ENCODE measurements around the gene BRPF3. TPM values are rescaled to one million over a fixed set of nuclear protein-coding genes. Genes with fewer than 3 reads are reported as not detected.

Gene BRPF3
- total and polyA plus RNA-seq, 4 donors = 8.4 to 32.9 (median 18.8) TPM

- H3K27ac ChIP-seq (ENCODE audit: low read depth in 1 of 2, low read length in 2 of 2) = no peak overlapping the region
- H3K4me1 ChIP-seq (ENCODE audit: control insufficient read depth in 1 of 2, insufficient read depth in 2 of 2, low read length in 2 of 2) = no peaks in the 10 kb centered on the region
- H3K9me3 ChIP-seq (ENCODE audit: control insufficient read depth, low read length) = no peaks in the 10 kb centered on the region
- WGBS, 2 donors = 85 to 86% methylated on average over 15 of the region's 15 CpGs
- no peak overlapping the region for H3K4me3 ChIP-seq (ENCODE audit: low read length in 2 of 2)
- ATAC-seq (ENCODE audit: low FRiP score) = no peak
- intact Hi-C loops (cut with DNase I) = no loop called here
- DNase-seq = no peak
- H3K27me3 ChIP-seq (ENCODE audit: control insufficient read depth in 1 of 2, insufficient read depth in 2 of 2, low read length in 1 of 2) = no peaks in the 10 kb centered on the region
- H3K36me3 ChIP-seq (ENCODE audit: control insufficient read depth in 1 of 2, insufficient read depth in 2 of 2, low read length in 1 of 2) = no peaks in the 10 kb centered on the region
These were observed 77.4 kb downstream of the BRPF3 start for GRCh38 chr6:36273802-36274514.

- H3K4me1 ChIP-seq (ENCODE audit: control insufficient read depth in 1 of 2, insufficient read depth in 2 of 2, low read length in 2 of 2) = no peaks in the 10 kb centered on the region
- H3K4me3 ChIP-seq (ENCODE audit: low read length in 2 of 2) = no peak overlapping the region
- no peak overlapping the region for H3K27ac ChIP-seq (ENCODE audit: low read depth in 1 of 2, low read length in 2 of 2)
- ATAC-seq (ENCODE audit: low FRiP score) (no peak), DNase-seq (no peak)
- intact Hi-C loops (cut with DNase I) = no loop called here
- no peaks in the 10 kb centered on the region for H3K36me3 ChIP-seq (ENCODE audit: control insufficient read depth in 1 of 2, insufficient read depth in 2 of 2, low read length in 1 of 2)
- H3K9me3 ChIP-seq (ENCODE audit: control insufficient read depth, low read length) = no peaks in the 10 kb centered on the region
- H3K27me3 ChIP-seq (ENCODE audit: control insufficient read depth in 1 of 2, insufficient read depth in 2 of 2, low read length in 1 of 2) = peaks cover 0 to 3% of the 10 kb centered on the region in 2 donors
- WGBS, 2 donors = 83 to 89% methylated on average over 13 of the region's 13 CpGs
These were observed 80.3 kb downstream of the BRPF3 start for GRCh38 chr6:36276581-36277536.

GRCh38 chr6:36277946-36278470, 81.5 kb downstream of the BRPF3 start:
- H3K27ac ChIP-seq (ENCODE audit: low read depth in 1 of 2, low read length in 2 of 2) = no peak overlapping the region
- no peaks in the 10 kb centered on the region for H3K9me3 ChIP-seq (ENCODE audit: control insufficient read depth, low read length)
- ATAC-seq (ENCODE audit: low FRiP score) (no peak), DNase-seq (no peak)
- WGBS, 2 donors = 88 to 95% methylated on average over 2 of the region's 2 CpGs
- no peak overlapping the region for H3K4me3 ChIP-seq (ENCODE audit: low read length in 2 of 2)
- intact Hi-C loops (cut with DNase I) = no loop called here
- H3K27me3 ChIP-seq (ENCODE audit: control insufficient read depth in 1 of 2, insufficient read depth in 2 of 2, low read length in 1 of 2) = peaks cover 0 to 3% of the 10 kb centered on the region in 2 donors
- H3K36me3 ChIP-seq (ENCODE audit: control insufficient read depth in 1 of 2, insufficient read depth in 2 of 2, low read length in 1 of 2) = no peaks in the 10 kb centered on the region
- no peaks in the 10 kb centered on the region for H3K4me1 ChIP-seq (ENCODE audit: control insufficient read depth in 1 of 2, insufficient read depth in 2 of 2, low read length in 2 of 2)

- intact Hi-C loops (cut with DNase I) = no loop called here
- H3K27me3 ChIP-seq (ENCODE audit: control insufficient read depth in 1 of 2, insufficient read depth in 2 of 2, low read length in 1 of 2) = peaks cover 0 to 3% of the 10 kb centered on the region in 2 donors
- no peaks in the 10 kb centered on the region for H3K36me3 ChIP-seq (ENCODE audit: control insufficient read depth in 1 of 2, insufficient read depth in 2 of 2, low read length in 1 of 2)
- no peak overlapping the region for H3K27ac ChIP-seq (ENCODE audit: low read depth in 1 of 2, low read length in 2 of 2)
- DNase-seq (no peak), ATAC-seq (ENCODE audit: low FRiP score) (no peak)
- H3K4me1 ChIP-seq (ENCODE audit: control insufficient read depth in 1 of 2, insufficient read depth in 2 of 2, low read length in 2 of 2) = no peaks in the 10 kb centered on the region
- WGBS, 2 donors = 69 to 74% methylated on average over 3 of the region's 3 CpGs
- no peak overlapping the region for H3K4me3 ChIP-seq (ENCODE audit: low read length in 2 of 2)
- no peaks in the 10 kb centered on the region for H3K9me3 ChIP-seq (ENCODE audit: control insufficient read depth, low read length)
These were observed 83.9 kb downstream of the BRPF3 start for GRCh38 chr6:36280467-36280866.

- ATAC-seq (ENCODE audit: low FRiP score) (no peak), DNase-seq (no peak)
- no peaks in the 10 kb centered on the region for H3K4me1 ChIP-seq (ENCODE audit: control insufficient read depth in 1 of 2, insufficient read depth in 2 of 2, low read length in 2 of 2)
- H3K27me3 ChIP-seq (ENCODE audit: control insufficient read depth in 1 of 2, insufficient read depth in 2 of 2, low read length in 1 of 2) = peaks cover 0 to 3% of the 10 kb centered on the region in 2 donors
- no peak overlapping the region for H3K27ac ChIP-seq (ENCODE audit: low read depth in 1 of 2, low read length in 2 of 2)
- H3K36me3 ChIP-seq (ENCODE audit: control insufficient read depth in 1 of 2, insufficient read depth in 2 of 2, low read length in 1 of 2) = no peaks in the 10 kb centered on the region
- H3K4me3 ChIP-seq (ENCODE audit: low read length in 2 of 2) = no peak overlapping the region
- intact Hi-C loops (cut with DNase I) = no loop called here
- WGBS, 2 donors = 85 to 88% methylated on average over 4 of the region's 4 CpGs
- H3K9me3 ChIP-seq (ENCODE audit: control insufficient read depth, low read length) = no peaks in the 10 kb centered on the region
These were observed 84.4 kb downstream of the BRPF3 start for GRCh38 chr6:36280983-36281382.

Other genes with a start within 250 kb of the BRPF3 start
- gene SLC26A8, start 172.1 kb upstream of the BRPF3 start, total RNA-seq = under 1 TPM; 0.26 to 0.33 TPM
- gene SLC26A8, start 172.1 kb upstream of the BRPF3 start, polyA plus RNA-seq = not detected
- gene MAPK14, start 168.9 kb upstream of the BRPF3 start, total RNA-seq = 10 to 100 TPM; 52.6 to 62.0 TPM
- gene MAPK14, start 168.9 kb upstream of the BRPF3 start, polyA plus RNA-seq = 10 to 100 TPM; 19.8 to 24.5 TPM
- gene MAPK13, start 66.2 kb upstream of the BRPF3 start, total RNA-seq = 10 to 100 TPM; 10.1 to 12.9 TPM
- 10 to 100 TPM in 1 of 2 donors, 1 to 10 TPM in 1; 2.2 to 20.3 TPM for gene MAPK13, start 66.2 kb upstream of the BRPF3 start, polyA plus RNA-seq
- under 1 TPM in 1 of 2 donors, not detected in 1; 0.23 TPM for gene PNPLA1, start 73.3 kb downstream of the BRPF3 start, total RNA-seq
- under 1 TPM in 1 of 2 donors, not detected in 1; 0.15 TPM for gene PNPLA1, start 73.3 kb downstream of the BRPF3 start, polyA plus RNA-seq
- gene BNIP5, start 140.1 kb downstream of the BRPF3 start, total RNA-seq = not detected
- 1 to 10 TPM in 1 of 2 donors, not detected in 1; 2.3 TPM for gene BNIP5, start 140.1 kb downstream of the BRPF3 start, polyA plus RNA-seq
- gene ETV7, start 190.9 kb downstream of the BRPF3 start, total RNA-seq = 1 to 10 TPM; 2.2 to 2.8 TPM
- 1 to 10 TPM; 3.4 to 5.4 TPM for gene ETV7, start 190.9 kb downstream of the BRPF3 start, polyA plus RNA-seq
- not detected for gene PXT1, start 246.1 kb downstream of the BRPF3 start, total RNA-seq
- gene PXT1, start 246.1 kb downstream of the BRPF3 start, polyA plus RNA-seq = under 1 TPM in 1 of 2 donors, not detected in 1; 0.05 TPM
- 10 to 100 TPM; 58.7 to 70.6 TPM for gene KCTD20, start 246.3 kb downstream of the BRPF3 start, total RNA-seq
- 10 to 100 TPM; 25.8 to 27.3 TPM for gene KCTD20, start 246.3 kb downstream of the BRPF3 start, polyA plus RNA-seq

Data from aorta (tissue), 5 donors.